Effector memory CD4-positive, alpha-beta T cell (primary cell): ENCODE results near the gene RGPD3.

ENCODE experiments used
- DNase-seq, 3 donors: peaks; one replicate each; pipeline ENCODE4 v3.0.0-alpha.2; 2020
- H3K27ac ChIP-seq: 2 replicates; pipeline ENCODE4 v1.7.0; 2013; ENCODE audit warnings: mild to moderate bottlenecking, low read length, moderate library complexity; ENCODE audit not compliant: insufficient read depth, poor library complexity, severe bottlenecking
- H3K27me3 ChIP-seq: replicated peaks from 2 replicates; pipeline ENCODE4 v1.7.0; 2013; ENCODE audit warnings: mild to moderate bottlenecking, low read length; ENCODE audit not compliant: insufficient read depth, control insufficient read depth, poor library complexity, severe bottlenecking
- H3K36me3 ChIP-seq: 2 replicates; pipeline ENCODE4 v1.7.0; 2013; ENCODE audit warnings: mild to moderate bottlenecking, low read length, moderate library complexity; ENCODE audit not compliant: control insufficient read depth, insufficient read depth
- H3K4me1 ChIP-seq: 2 replicates; pipeline ENCODE4 v1.7.0; 2013; ENCODE audit warnings: low read length, mild to moderate bottlenecking; ENCODE audit not compliant: control insufficient read depth, insufficient read depth, poor library complexity, severe bottlenecking
- H3K4me3 ChIP-seq: 2 replicates; pipeline ENCODE4 v1.7.0; 2013; ENCODE audit warnings: low read length, low read depth, mild to moderate bottlenecking; ENCODE audit not compliant: insufficient read depth, poor library complexity, severe bottlenecking
- H3K9me3 ChIP-seq: 2 replicates; pipeline ENCODE4 v1.7.0; 2013; ENCODE audit warnings: mild to moderate bottlenecking, low read length, moderate library complexity; ENCODE audit not compliant: control insufficient read depth

RGPD3 gene

DNA sequence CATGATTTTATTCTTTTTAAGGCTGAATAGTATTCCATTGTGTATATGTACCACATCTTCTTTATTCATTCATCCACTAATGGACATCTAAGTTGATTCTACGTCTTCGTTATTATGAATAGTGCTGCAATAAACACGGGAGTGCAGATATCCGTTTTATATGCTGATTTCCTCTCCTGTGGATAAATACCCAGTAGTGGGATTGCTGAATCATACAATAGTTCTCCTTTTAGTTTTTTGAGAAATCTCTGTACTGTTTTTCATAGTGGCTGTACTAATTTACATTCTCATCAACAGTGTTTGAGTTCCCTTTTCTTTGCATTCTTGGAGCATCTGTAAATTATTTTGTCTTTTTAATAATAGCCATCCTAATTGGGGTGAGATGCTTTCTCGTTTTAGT, 114.5 kb downstream of the RGPD3 start:
- Histone ChIP-seq H3K27me3 (no peaks in the 10 kb centered on the region), H3K27ac (no peak overlapping the region), H3K9me3 (no peaks in the 10 kb centered on the region), H3K4me1 (no peaks in the 10 kb centered on the region), H3K4me3 (no peak overlapping the region), H3K36me3 (no peaks in the 10 kb centered on the region)
- no peak for DNase-seq

DNA sequence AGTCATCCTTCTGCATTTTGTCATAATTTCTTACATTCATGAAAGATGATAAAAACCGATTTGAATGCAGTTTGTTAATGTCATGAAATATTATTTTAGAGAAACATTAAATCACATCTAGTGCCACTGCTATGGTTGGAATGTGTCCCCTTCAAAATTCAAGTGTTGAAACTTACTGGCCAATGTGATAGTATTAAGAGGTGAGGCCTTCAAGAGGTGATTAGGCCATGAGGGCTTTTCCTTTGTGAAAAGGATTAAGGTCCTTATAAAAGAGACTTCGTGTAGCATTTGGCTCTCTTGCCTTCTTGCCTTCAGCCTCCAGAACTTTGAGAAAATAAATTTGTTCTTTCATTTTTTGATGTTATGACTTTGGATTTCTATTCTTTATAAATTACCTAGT, 117.2 kb downstream of the RGPD3 start:
- no peaks in the 10 kb centered on the region for H3K27me3 ChIP-seq
- DNase-seq, result no peak
- H3K4me1 ChIP-seq, result no peaks in the 10 kb centered on the region
- no peak overlapping the region for H3K4me3 ChIP-seq
- no peaks in the 10 kb centered on the region for H3K9me3 ChIP-seq
- no peak overlapping the region for H3K27ac ChIP-seq
- no peaks in the 10 kb centered on the region for H3K36me3 ChIP-seq

DNA sequence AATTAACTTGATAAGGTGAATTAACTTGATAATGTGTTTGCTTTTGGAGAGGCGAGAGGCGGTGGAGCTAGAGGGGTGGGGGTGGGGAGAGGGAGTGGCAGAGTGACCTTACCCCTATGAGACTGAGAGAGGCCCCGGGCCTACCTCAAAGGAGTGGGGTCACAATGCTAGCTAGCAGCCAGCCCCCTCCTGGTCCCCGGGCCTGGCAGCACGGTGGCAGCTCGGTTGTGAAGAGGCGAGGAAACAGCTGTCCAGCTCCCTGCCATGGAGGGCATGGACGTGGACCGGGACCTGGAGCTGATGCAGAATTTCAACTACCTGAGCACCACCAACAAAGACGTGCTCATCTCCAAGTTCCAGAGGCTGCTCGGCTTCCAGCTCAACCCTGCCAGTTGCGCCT, 123.9 kb downstream of the RGPD3 start:
- no peak for DNase-seq
- Histone ChIP-seq H3K27ac (no peak overlapping the region), H3K4me1 (no peaks in the 10 kb centered on the region), H3K9me3 (no peaks in the 10 kb centered on the region), H3K27me3 (no peaks in the 10 kb centered on the region), H3K4me3 (no peak overlapping the region), H3K36me3 (no peaks in the 10 kb centered on the region)

DNA sequence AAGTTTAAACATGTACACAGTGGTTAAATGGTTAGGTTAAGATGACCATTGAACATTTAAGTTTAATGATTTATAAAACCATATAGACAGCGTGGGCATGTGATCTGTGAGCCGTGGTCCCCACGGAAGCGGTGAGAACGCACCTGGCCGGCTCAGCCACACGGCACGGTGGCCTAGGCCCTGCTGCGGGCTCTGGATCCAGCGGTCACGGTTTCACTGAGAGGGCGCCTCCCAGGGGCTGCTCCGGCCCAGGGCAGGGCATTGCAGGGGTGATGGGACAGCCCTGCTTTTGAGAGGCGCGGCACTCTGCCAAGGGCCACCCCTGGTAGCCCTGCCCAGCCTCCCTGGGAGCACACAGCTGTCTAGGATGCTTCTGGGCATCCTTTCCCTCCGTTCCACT, 124.9 kb downstream of the RGPD3 start:
- H3K27me3 ChIP-seq, result no peaks in the 10 kb centered on the region
- H3K4me1 ChIP-seq, result no peaks in the 10 kb centered on the region
- H3K4me3 ChIP-seq, result no peak overlapping the region
- no peak for DNase-seq
- H3K9me3 ChIP-seq, result no peaks in the 10 kb centered on the region
- no peaks in the 10 kb centered on the region for H3K36me3 ChIP-seq
- no peak overlapping the region for H3K27ac ChIP-seq

DNA sequence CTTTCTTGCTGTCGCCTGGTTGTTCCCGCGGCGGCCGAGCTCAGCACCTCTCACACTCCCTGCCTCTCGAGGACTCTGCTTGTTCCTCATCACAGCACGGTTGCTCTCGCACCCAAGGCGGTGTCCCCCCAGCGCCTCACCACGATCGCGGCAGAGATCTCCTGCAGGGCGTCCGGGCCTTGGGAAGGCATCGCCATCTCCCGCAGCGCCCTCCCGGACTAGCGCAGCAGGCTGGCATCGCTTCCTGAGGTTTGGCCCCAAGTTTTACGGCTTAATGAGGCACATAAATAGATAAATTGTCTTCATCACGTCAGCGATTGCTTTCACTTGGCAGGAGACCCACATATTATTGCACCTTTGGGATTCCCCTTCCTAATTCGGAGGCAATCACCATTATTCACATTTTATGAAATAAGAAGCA, 125.4 kb downstream of the RGPD3 start:
- H3K9me3 ChIP-seq, result no peaks in the 10 kb centered on the region

DNA sequence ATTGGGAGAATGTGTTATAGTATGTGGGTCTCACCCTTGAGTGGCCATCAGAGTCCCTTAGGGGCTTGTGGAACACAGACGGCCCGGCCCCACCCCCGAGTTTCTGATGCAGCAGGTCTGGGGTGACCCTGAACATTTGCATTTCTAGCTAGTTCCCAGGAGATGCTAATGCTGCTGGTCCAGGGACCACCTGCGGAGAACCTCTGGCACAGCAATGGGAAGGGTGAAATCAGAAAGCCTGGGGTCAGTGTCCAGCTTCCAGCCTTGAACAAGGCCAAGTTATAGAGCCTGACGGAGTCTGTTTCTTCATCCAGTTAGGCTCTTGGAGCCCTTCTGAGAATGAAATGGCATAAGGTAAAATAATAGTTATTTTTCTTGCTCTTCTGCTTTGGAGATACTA, 126.5 kb downstream of the RGPD3 start:
- Histone ChIP-seq H3K36me3 (no peaks in the 10 kb centered on the region), H3K4me1 (no peaks in the 10 kb centered on the region), H3K4me3 (no peak overlapping the region), H3K27ac (no peak overlapping the region), H3K9me3 (no peaks in the 10 kb centered on the region), H3K27me3 (no peaks in the 10 kb centered on the region)
- DNase-seq, result no peak

More for the DNA sequence above, 125.4 kb downstream of the RGPD3 start:
- Histone ChIP-seq H3K36me3 (no peaks in the 10 kb centered on the region), H3K4me1 (no peaks in the 10 kb centered on the region), H3K27ac (no peak overlapping the region), H3K27me3 (no peaks in the 10 kb centered on the region), H3K4me3 (no peak overlapping the region)
- DNase-seq, result no peak
